Kidney epithelial cell (primary cell): ENCODE results near the gene ITGA3. TPM values are rescaled to one million over a fixed set of nuclear protein-coding genes. Genes with fewer than 3 reads are reported as not detected.

Experiments used
- DNase-seq: peaks from one replicate; pipeline ENCODE4 v3.0.0-alpha.2; 2010; ENCODE audit warnings: low read depth
- H3K27me3 ChIP-seq: 2 replicates; pipeline ENCODE4 v1.6.0; 2011; ENCODE audit warnings: low read length; ENCODE audit not compliant: control insufficient read depth, insufficient read depth
- H3K36me3 ChIP-seq: 2 replicates; pipeline ENCODE4 v1.5.1; 2011; ENCODE audit warnings: low read length; ENCODE audit not compliant: control insufficient read depth, insufficient read depth
- H3K4me3 ChIP-seq: 2 replicates; pipeline ENCODE4 v1.5.1; 2011; ENCODE audit warnings: low read depth, mild to moderate bottlenecking, control low read depth, low read length
- total RNA-seq: library from RNA; depleted of rRNA; stranded (reverse); fragments of >200 nt; gene quantifications from 2 replicates; pipeline ENCODE4 v1.2.3, GENCODE V29; 2015
- TF ChIP-seq, protein P1 (sequence below): IDR thresholded peaks from 2 replicates; pipeline ENCODE4 v1.5.1; 2011; ENCODE audit warnings: mild to moderate bottlenecking, moderate library complexity, low read length, control low read depth, inconsistent platforms; ENCODE audit not compliant: insufficient read depth, poor library complexity, severe bottlenecking

The ITGA3 gene
- total RNA-seq, 1 donor from 2014 or later, result 1,029 TPM

DNA sequence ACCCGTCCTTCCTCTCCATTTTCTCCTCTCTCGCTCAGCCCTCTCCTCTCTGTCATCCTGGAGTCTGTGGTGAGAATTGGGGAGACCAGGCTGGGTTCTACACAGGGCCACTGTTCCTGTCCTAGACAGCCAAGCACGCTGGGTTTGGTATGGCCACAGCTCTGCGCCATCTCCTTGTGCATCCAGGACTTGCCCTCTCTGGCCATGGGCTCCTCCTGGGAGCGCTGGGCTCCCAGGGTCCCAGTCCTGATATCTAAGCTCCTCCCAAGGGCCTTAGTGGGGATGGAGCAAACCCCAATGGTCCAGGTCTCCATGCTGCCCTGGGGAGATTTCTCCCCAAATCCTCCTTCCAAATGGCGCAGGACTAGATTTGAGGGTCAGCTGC lies 27.2 kb upstream of the ITGA3 start:
- TF ChIP-seq, protein P1, sequence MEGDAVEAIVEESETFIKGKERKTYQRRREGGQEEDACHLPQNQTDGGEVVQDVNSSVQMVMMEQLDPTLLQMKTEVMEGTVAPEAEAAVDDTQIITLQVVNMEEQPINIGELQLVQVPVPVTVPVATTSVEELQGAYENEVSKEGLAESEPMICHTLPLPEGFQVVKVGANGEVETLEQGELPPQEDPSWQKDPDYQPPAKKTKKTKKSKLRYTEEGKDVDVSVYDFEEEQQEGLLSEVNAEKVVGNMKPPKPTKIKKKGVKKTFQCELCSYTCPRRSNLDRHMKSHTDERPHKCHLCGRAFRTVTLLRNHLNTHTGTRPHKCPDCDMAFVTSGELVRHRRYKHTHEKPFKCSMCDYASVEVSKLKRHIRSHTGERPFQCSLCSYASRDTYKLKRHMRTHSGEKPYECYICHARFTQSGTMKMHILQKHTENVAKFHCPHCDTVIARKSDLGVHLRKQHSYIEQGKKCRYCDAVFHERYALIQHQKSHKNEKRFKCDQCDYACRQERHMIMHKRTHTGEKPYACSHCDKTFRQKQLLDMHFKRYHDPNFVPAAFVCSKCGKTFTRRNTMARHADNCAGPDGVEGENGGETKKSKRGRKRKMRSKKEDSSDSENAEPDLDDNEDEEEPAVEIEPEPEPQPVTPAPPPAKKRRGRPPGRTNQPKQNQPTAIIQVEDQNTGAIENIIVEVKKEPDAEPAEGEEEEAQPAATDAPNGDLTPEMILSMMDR, result no peak
- DNase-seq, result no peak
- no peak overlapping the region for H3K4me3 ChIP-seq
- no peaks in the 10 kb centered on the region for H3K36me3 ChIP-seq
- H3K27me3 ChIP-seq, result no peaks in the 10 kb centered on the region

DNA sequence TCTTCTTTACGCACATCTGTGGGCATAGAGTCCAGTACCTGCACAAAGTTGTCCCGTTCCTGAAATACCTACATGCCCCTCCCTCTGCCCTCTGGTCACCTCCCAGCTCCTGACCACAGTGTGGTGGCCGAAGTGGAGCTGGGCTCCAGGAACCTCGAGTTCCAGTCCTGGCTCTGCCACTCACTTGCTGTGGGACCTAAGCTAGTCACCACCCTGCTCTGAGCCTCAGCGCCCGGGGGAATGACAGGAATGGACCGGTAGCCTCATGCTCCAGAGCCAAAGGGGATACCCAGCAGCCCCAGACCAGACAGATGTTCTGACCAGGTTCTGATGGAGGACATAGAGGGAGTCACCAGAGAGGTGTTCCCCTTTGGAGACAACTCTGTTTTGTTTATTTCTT lies 26.7 kb upstream of the ITGA3 start:
- Histone ChIP-seq H3K27me3 (no peaks in the 10 kb centered on the region), H3K36me3 (no peaks in the 10 kb centered on the region), H3K4me3 (no peak overlapping the region)
- DNase-seq, result no peak
- TF ChIP-seq, protein P1, result no peak

DNA sequence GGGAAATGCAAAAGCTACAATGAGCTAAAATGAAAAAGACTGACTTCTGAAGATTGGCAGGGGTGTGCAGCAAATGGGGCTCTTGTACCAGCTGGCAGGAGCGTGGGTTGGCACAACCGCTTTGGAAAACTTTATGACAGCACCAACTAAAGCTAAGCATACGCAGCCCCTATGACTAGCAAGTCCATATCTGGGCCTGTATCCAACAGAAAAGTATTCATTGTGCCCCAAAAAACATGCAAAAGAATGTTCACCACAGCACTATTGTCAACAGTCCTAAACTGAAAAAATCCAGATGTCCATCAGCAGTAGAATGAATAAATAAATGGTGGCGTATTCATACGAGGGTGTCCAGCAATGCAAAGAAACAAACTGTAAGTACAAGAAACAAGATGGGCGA lies 22.6 kb upstream of the ITGA3 start:
- no peak for DNase-seq
- Histone ChIP-seq H3K4me3 (no peak overlapping the region), H3K36me3 (no peaks in the 10 kb centered on the region), H3K27me3 (no peaks in the 10 kb centered on the region)
- TF ChIP-seq, protein P1, result no peak

DNA sequence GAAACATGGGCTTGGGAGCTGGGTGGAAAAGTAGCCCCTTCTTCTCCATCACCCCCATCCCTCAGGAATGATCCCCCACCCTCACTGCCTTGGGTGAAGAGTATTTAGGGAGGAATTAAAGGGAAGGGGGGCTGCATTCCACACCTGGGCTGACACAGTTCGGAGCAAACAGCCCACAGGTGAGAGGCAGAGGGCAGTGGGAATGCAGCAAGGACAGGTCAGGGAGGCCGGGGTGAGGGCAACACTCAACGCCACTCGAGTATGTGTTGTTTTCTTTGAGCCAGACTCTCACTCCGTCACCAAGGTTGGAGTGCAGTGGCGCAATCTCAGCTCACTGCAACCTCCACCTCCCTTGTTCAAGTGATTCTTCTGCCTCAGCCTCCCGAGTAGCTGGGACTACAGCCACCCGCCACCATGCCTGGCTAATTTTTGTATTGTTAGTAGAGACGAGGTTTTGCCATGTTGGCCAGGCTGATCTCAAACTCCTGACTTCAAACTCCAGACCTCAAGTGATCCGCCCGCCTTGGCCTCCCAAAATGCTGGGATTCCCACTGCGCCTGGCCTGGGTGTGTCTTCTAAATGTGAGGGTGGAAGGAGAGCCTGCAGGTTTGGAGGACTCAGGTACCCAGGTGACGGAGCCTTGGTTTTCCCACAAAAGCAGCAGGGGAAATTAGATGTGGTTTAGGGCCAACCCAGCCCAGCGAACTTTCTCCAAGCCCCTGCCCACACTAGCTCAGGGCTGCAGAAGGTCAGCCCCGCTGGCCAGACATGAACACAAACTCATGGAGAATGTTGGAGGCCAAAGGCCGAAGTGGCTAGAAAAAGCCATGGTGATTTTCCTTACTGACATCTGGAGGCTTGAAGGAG lies 21.2 kb upstream of the ITGA3 start:
- H3K27me3 ChIP-seq, result no peaks in the 10 kb centered on the region
- H3K4me3 ChIP-seq, result no peak overlapping the region
- no peak for DNase-seq
- no peaks in the 10 kb centered on the region for H3K36me3 ChIP-seq
- TF ChIP-seq, protein P1, result no peak

DNA sequence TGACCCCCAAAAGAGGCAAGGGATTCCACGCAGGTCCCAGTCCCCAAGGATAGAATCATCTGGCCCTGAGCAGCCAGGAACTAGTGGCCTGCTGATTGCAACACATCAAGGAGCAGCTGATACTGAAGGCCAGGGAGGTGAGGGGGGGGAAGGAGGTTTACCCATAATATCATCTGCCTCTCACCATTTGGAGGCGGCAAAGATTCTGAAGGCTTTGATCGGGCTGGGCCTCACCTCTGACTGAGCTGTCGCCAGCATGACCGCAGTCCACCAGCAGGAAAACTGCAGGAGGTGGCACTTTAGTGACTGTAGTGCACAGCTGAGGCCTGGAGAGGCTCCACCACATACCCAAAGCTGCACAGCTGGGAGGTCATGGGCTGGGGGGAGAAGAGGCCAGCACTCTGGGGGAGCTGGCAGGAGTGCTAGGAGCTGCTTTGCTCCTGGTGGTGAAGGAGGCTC lies 20.5 kb upstream of the ITGA3 start:
- TF ChIP-seq, protein P1, result no peak
- Histone ChIP-seq H3K27me3 (no peaks in the 10 kb centered on the region), H3K36me3 (no peaks in the 10 kb centered on the region), H3K4me3 (no peak overlapping the region)
- DNase-seq, result no peak

DNA sequence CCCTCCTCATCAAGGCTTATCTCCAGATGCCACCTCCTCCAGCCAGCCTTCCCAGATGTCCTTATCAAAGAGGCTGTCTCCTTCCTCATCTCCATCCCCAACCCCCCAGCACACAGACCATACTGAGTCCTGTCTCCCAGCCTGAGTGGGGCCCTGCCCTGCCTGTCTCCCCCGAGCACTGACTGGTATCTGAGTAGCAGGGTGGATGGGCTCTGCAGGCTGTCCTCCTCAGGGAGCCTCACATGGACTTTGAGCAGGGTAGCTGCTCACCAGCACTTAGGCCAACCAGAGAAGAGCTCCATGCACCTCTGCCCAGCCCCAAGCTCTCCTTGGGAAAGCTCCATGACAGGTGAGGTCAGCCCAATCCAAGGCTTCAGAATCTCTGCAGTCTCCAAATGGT lies 20.0 kb upstream of the ITGA3 start:
- H3K36me3 ChIP-seq, result no peaks in the 10 kb centered on the region
- TF ChIP-seq, protein P1, result no peak
- no peak for DNase-seq

More for the DNA sequence above, 20.0 kb upstream of the ITGA3 start:
- no peaks in the 10 kb centered on the region for H3K27me3 ChIP-seq
- H3K4me3 ChIP-seq, result no peak overlapping the region
